NOMO-1 (cell line): ENCODE measurements around the gene SLC1A1.
A peak's percentile ranks its signal among the peaks of the same experiment; 100 is the strongest.
"Not testable (repeated sequence)": the region's sequence is repeated elsewhere in the genome, so short reads cannot be mapped to it uniquely, and the experiment has no call there.

Source experiments
- DNase-seq, 2 experiments: peaks; one replicate each; lab custom pipeline; 2025; ENCODE audit not compliant: unreplicated experiment in 2 of 2; lab: John Stamatoyannopoulos, UW

SLC1A1 gene

GRCh38 chr9:4574657-4575243 is 84.5 kb downstream of the SLC1A1 start:
- DNase-seq: peak; percentile 30 to 43

DNA sequence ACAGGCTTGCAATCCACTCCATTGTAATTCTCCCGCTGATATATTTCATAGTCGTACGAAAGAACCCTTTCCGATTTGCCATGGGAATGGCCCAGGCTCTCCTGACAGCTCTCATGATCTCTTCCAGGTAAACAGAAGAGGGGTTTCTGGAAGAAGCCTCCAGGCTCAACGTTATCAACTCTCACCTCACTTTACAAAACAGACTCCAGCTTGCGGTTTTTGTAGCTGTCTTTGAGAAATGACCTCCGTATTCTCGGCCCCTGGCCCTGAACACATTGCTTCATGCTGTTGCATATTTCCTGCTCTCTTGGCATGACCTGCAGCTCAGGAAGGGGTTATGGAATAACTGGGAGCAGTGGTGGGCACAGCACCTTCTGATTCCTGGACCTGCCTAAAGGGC is 85.7 kb downstream of the SLC1A1 start:
- no peak for DNase-seq

DNA sequence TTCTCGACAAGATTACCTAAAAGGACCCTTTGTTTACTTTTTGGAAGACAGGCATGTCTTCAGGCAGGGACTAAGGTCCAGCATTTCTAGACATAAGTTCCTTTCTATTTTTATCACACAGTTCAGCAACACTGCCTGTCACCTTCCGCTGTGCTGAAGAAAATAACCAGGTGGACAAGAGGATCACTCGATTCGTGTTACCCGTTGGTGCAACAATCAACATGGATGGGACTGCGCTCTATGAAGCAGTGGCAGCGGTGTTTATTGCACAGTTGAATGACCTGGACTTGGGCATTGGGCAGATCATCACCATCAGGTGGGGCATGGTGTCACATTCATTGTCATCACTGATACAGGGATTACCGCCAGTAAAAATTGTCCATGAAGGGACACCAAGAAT is 86.2 kb downstream of the SLC1A1 start:
- no peak for DNase-seq

GRCh38 chr9:4579001-4579400 is 88.7 kb downstream of the SLC1A1 start:
- peak in 1 of 2 experiments; percentile 28 for DNase-seq

GRCh38 chr9:4581035-4581760 is 90.9 kb downstream of the SLC1A1 start:
- DNase-seq: no peak

GRCh38 chr9:4581861-4582565 is 91.7 kb downstream of the SLC1A1 start:
- no peak for DNase-seq

GRCh38 chr9:4583001-4583400 is 92.7 kb downstream of the SLC1A1 start:
- no peak for DNase-seq

- DNase-seq: no peak
Observed at GRCh38 chr9:4584636-4585035, 94.4 kb downstream of the SLC1A1 start.

- DNase-seq: no peak
Observed at GRCh38 chr9:4585135-4585534, 94.9 kb downstream of the SLC1A1 start.

DNA sequence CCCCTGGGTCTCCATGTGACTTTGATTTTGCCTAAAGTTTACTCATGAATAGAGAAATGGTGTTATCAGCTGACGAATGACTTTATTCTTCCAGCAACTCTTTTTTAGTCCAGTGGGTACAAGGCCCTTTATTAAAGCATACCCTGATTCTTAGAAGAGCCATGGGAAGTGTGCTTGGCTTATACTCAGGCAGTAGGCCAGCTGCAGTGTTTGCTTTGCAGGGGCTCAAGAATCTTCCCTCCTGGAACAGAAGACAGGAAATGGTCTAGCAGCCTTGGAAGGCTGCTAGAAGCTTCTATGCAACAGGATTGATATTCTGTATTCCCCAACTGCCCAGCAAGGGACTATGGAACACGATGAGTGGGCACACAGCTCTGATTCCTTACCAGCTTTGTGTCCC is 98.5 kb downstream of the SLC1A1 start:
- no peak for DNase-seq

GRCh38 chr9:4590430-4591122 is 100.3 kb downstream of the SLC1A1 start:
- no peak for DNase-seq

- DNase-seq: no peak
Observed at GRCh38 chr9:4591123-4591500, 100.8 kb downstream of the SLC1A1 start.

DNA sequence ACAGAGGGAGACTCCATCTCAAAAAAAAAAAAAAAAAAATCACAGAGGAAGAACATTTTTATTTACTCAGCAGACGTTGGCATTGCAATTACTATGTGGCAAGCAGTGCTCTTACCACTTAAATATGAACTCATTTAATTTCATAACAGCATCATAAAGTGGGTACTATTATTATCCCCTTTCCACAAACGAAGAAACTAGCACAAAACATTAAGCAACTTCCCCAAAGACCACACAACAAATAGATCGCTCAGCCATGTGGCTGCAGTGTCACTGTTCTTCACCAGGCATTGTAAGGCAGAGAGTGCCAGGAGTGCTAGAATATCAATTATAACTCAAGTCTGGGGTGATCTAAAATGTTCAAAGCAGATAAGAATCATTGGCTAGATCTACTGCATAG is 102.0 kb downstream of the SLC1A1 start:
- peak; percentile 72 to 82 for DNase-seq

GRCh38 chr9:4592886-4593285 is 102.6 kb downstream of the SLC1A1 start:
- no peak for DNase-seq

- DNase-seq: no peak
Observed at GRCh38 chr9:4594545-4594944, 104.3 kb downstream of the SLC1A1 start.

DNA sequence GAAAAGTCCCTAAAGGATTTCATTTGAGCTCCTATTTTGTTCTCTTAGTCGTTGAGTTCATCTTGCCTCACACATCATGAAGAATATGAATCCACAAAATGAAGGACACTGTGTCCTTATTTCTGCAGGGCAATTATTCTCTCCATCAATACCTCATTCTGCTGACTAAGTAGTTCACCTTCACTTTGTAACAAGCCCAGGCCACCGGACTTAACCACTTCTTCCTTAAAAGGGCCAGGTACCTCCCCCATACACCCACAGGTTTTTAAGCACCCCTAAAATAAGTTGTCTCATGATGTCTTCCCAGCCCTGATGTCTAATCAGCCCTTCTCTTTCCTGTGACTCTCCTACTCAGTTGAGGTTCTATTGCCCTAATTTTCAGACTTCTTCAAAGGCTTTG is 104.7 kb downstream of the SLC1A1 start:
- DNase-seq: no peak

DNA sequence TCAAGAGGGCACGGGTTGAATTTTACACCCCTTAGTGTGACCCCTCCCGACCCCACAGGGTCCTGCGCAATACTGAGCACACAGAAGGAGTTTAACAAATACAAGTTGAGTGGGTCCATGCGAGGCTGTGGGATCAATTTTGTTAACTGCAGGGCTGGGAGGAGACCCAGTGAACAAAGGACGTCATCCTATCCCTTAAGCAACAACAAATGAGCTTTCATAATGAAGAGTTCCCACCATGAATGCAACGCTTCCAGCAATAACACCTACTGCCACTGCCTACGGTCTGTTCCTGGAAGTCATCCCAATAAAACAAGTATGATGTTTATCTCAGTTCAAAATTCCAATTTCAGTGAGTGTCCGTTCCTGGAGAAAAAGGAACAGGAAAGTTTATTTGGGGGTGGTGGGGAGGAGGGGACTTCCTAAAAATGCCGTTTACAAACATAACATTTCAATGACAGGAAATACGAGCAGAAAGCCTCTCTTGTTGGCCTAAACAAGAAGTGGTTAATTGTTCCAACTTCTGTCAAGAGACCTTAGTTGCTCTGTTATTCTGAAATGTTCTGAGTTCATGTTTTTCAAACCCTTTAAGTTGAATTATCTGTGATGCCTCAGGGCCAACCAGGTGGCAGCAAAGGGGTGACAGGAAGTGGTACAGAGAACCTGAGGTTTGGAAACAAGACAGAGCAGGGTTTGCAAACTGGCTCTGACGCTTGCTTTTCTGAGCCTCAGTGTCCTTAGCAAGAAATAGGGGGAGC is 106.1 kb downstream of the SLC1A1 start:
- peak in 1 of 2 experiments; percentile 12 for DNase-seq

DNA sequence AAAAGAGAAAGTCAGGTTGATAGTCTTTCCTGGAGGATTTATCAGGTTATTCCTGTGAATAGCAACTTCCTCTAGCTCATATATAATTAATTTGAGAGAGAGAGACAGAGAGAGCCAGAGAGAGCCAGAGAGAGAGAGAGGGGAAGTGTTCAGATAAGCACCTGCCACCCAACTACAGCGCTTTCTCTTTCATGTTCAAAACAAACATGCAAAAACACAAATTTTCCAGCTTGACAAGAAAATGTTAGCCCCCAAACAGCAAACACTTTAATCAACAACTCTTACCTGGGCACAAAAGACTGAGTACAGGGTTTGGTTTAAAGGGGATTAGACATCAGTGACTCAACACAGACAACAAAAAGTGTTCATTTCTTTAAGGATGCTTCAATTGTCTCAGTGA is 110.1 kb downstream of the SLC1A1 start:
- no peak for DNase-seq

- no peak for DNase-seq
Observed at GRCh38 chr9:4603830-4604229, 113.6 kb downstream of the SLC1A1 start.

DNA sequence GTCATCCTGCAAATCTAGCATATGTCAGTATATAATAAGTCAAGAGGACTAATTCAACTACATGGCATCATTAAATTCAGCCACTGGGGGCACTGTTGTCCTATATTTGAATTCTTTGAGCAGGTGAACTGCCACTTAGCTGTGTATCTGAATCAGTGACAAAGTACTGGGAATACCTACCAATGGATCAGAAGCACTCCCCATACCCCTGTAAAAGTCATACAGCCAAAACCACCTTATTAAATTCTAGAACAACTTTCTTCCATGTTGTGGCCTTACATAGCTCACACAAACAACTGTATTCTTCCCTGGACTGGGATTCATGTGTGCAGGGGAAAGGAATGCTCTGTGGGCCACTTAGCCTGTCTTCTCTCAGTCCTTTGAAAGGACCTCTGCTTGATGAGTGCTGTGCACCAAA is 114.4 kb downstream of the SLC1A1 start:
- DNase-seq: no peak

GRCh38 chr9:4606033-4606432 is 115.8 kb downstream of the SLC1A1 start:
- not testable (repeated sequence) for DNase-seq
